Colonic mucosa (tissue), 4 donors: Measurements from ENCODE around the gene TCIRG1. TPM values are rescaled to one million over a fixed set of nuclear protein-coding genes. Genes with fewer than 3 reads are reported as not detected.

Experiments used
- DNase-seq: peaks from one replicate; pipeline ENCODE4 v3.0.0-alpha.2; 2020
- H3K27ac ChIP-seq: fragments of 200-600 bp; one replicate; pipeline ENCODE4 v1.8.0; 2021
- H3K27me3 ChIP-seq: fragments of 200-600 bp; one replicate; pipeline ENCODE4 v1.8.0; 2021
- H3K36me3 ChIP-seq: fragments of 200-600 bp; one replicate; pipeline ENCODE4 v1.8.0; 2021
- H3K4me1 ChIP-seq: fragments of 200-600 bp; one replicate; pipeline ENCODE4 v1.8.0; 2021; ENCODE audit warnings: mild to moderate bottlenecking
- H3K4me3 ChIP-seq: fragments of 200-600 bp; one replicate; pipeline ENCODE4 v1.8.0; 2021
- H3K9ac ChIP-seq, 2 donors: one replicate each; pipeline ENCODE4 v1.7.0; 2013; ENCODE audit warnings: control low read depth in 2 of 2, low read depth in 2 of 2, low read length in 2 of 2
- H3K9me3 ChIP-seq: fragments of 200-600 bp; one replicate; pipeline ENCODE4 v1.8.0; 2021
- intact Hi-C: fragments of 100-400 bp; cut with DNase I; formaldehyde crosslinking; loops from one replicate; pipeline ENCODE4 v1.14.1; 2022
- total RNA-seq, 2 donors: library from RNA; stranded (reverse); fragmentation: NEBNext Ultra II Directional in 1 of 2; extraction: Animal tissue kit (Norgen Biotek cat#: 25700) in 1 of 2; gene quantifications; one replicate each; pipeline ENCODE4 v1.2.1, GENCODE V29; 2021
- TF ChIP-seq, protein P1 (sequence below): fragments of 200-600 bp; IDR thresholded peaks from one replicate; pipeline ENCODE4 v1.8.0; 2022; ENCODE audit warnings: antibody characterized with exemption, mild to moderate bottlenecking
- donor health status: healthy.
- donor health status: DM: no; HTN: no; CAD: no.
- donor health status: DM: no; HTN: no; CAD: no.

TCIRG1 gene
- total RNA-seq, 2 donors from 2014 or later, result 133 to 246 TPM

DNA sequence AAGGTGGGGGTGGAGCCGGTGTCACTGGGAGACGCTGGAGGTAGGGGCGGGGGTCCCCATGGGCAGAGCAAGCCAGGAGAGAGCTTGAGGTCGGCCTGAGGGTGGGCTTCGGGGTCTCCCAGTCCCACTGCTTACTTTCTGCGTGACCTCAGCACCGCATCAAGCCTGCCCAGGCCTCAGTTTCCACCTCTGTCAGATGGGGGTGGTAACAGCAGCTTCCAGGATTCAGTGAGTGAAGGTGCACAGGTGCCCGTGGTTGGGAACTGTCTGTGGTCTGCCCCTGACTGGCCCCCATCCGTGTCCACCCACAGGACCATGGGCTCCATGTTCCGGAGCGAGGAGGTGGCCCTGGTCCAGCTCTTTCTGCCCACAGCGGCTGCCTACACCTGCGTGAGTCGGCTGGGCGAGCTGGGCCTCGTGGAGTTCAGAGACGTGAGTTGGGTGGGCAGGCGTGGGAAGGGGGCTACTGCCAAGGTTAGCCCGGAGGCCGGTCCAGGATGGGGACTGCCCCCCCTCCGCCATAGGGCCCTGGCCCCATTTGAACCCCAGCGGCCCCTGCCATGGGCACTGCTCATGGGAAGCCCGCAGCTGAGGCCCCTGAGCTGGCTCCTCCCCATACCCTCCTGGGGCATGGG lies 2.2 kb downstream of the TCIRG1 start:
- Histone ChIP-seq H3K36me3 (peaks cover 17% of the 10 kb centered on the region), H3K9ac (peak overlapping the region; percentile 87 to 92), H3K4me3 (peak overlapping the region; percentile 86), H3K4me1 (peaks cover 18% of the 10 kb centered on the region), H3K9me3 (no peaks in the 10 kb centered on the region), H3K27ac (peak overlapping the region; percentile 70), H3K27me3 (no peaks in the 10 kb centered on the region)
- DNase-seq, result peak; percentile 21
- TF ChIP-seq, protein P1, sequence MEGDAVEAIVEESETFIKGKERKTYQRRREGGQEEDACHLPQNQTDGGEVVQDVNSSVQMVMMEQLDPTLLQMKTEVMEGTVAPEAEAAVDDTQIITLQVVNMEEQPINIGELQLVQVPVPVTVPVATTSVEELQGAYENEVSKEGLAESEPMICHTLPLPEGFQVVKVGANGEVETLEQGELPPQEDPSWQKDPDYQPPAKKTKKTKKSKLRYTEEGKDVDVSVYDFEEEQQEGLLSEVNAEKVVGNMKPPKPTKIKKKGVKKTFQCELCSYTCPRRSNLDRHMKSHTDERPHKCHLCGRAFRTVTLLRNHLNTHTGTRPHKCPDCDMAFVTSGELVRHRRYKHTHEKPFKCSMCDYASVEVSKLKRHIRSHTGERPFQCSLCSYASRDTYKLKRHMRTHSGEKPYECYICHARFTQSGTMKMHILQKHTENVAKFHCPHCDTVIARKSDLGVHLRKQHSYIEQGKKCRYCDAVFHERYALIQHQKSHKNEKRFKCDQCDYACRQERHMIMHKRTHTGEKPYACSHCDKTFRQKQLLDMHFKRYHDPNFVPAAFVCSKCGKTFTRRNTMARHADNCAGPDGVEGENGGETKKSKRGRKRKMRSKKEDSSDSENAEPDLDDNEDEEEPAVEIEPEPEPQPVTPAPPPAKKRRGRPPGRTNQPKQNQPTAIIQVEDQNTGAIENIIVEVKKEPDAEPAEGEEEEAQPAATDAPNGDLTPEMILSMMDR, result no peak
- intact Hi-C loops, result loop anchor here (10.0 kb wide), 1 partner anchor 164 kb away; no protein-coding TSS in a partner anchor

DNA sequence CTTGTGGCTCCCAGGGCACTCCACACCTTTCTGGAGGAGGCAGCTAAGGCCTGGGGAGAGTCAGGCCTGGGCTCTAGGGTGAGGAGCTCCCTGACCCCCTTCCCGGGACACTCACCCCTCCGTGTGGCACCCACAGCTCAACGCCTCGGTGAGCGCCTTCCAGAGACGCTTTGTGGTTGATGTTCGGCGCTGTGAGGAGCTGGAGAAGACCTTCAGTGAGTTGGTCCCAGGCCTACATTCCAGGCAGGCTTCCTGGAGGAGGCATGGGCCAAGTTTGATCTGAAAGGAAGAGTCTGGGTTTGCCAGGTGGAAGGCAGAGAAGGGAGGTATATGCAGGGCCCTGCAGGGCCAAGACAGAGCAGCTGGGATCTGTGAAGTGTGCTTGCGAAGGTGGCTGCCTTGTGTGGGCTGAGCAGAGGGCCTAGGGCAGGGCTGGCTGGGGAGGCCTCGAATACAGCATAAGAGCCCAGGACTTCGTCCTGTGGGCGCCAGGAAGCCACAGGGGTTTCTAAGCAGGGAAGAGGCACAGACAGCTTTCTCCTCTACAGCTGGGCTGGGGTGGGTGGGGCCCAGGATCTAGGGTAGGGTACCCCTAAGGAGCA lies 2.9 kb downstream of the TCIRG1 start:
- intact Hi-C loops, result loop anchor here (10.0 kb wide), 1 partner anchor 163 kb away; no protein-coding TSS in a partner anchor
- Histone ChIP-seq H3K27me3 (no peaks in the 10 kb centered on the region), H3K4me3 (no peak overlapping the region), H3K9ac (no peak overlapping the region), H3K27ac (no peak overlapping the region), H3K36me3 (peaks cover 18% of the 10 kb centered on the region), H3K4me1 (peaks cover 18% of the 10 kb centered on the region), H3K9me3 (no peaks in the 10 kb centered on the region)
- no peak for DNase-seq
- TF ChIP-seq, protein P1, result no peak

DNA sequence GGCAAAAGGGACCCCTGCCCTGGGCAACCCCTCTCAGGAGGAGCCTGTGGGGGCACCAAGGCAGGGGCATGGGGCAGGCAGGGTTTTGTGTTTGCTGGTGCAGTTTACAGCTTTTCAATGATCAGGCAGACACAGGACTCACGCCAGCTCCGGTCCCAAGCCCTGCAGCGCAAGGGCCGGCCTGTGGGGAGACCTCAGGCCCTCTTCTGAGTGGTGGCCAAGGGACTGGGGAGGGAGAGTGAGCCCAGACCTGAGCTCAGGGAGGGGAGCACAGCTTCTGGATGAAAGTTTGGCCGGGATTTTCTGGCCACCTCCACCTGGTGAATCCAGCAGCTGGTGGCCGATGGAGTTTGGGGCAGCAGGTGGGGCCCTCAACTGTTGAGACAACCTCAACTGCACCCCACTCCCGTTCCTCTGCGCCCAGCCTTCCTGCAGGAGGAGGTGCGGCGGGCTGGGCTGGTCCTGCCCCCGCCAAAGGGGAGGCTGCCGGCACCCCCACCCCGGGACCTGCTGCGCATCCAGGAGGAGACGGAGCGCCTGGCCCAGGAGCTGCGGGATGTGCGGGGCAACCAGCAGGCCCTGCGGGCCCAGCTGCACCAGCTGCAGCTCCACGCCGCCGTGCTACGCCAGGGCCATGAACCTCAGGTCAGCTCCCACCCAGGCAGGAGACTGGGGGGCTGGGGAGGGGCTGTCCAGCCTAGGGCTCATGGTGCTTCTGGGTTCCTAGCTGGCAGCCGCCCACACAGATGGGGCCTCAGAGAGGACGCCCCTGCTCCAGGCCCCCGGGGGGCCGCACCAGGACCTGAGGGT lies 3.6 kb downstream of the TCIRG1 start:
- H3K9ac ChIP-seq, result peak overlapping the region in 1 of 2 donors; percentile 24
- TF ChIP-seq, protein P1, result no peak
- H3K4me1 ChIP-seq, result peaks cover 18% of the 10 kb centered on the region
- peaks cover 18% of the 10 kb centered on the region for H3K36me3 ChIP-seq
- H3K27me3 ChIP-seq, result no peaks in the 10 kb centered on the region
- no peaks in the 10 kb centered on the region for H3K9me3 ChIP-seq
- intact Hi-C loops, result loop anchor here (10.0 kb wide), 1 partner anchor 162 kb away; no protein-coding TSS in a partner anchor
- H3K27ac ChIP-seq, result no peak overlapping the region
- no peak overlapping the region for H3K4me3 ChIP-seq
- DNase-seq, result no peak

DNA sequence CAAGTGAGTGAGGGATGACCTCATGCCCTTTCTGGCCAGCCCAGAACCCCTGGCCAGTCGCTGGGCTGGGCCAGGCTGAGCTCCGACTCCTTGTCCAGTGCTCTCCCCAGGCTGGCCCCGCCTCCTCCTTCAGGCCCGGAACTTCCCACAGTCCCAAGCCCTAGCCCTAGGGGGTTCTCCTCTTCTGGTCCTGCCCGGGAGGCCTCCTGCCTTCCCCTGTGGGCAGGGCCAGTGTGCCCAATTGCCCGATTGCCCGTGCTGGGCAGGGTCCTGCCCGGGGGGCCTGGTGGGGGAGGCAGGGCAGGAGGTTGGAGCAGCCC lies 4.2 kb downstream of the TCIRG1 start:
- TF ChIP-seq, protein P1, result no peak
- Histone ChIP-seq H3K27me3 (no peaks in the 10 kb centered on the region), H3K4me3 (no peak overlapping the region), H3K4me1 (peaks cover 16% of the 10 kb centered on the region), H3K9me3 (no peaks in the 10 kb centered on the region), H3K9ac (peak overlapping the region in 1 of 2 donors; percentile 24), H3K36me3 (peaks cover 18% of the 10 kb centered on the region), H3K27ac (no peak overlapping the region)
- DNase-seq, result no peak
- intact Hi-C loops, result loop anchor here (10.0 kb wide), 1 partner anchor 162 kb away; no protein-coding TSS in a partner anchor

DNA sequence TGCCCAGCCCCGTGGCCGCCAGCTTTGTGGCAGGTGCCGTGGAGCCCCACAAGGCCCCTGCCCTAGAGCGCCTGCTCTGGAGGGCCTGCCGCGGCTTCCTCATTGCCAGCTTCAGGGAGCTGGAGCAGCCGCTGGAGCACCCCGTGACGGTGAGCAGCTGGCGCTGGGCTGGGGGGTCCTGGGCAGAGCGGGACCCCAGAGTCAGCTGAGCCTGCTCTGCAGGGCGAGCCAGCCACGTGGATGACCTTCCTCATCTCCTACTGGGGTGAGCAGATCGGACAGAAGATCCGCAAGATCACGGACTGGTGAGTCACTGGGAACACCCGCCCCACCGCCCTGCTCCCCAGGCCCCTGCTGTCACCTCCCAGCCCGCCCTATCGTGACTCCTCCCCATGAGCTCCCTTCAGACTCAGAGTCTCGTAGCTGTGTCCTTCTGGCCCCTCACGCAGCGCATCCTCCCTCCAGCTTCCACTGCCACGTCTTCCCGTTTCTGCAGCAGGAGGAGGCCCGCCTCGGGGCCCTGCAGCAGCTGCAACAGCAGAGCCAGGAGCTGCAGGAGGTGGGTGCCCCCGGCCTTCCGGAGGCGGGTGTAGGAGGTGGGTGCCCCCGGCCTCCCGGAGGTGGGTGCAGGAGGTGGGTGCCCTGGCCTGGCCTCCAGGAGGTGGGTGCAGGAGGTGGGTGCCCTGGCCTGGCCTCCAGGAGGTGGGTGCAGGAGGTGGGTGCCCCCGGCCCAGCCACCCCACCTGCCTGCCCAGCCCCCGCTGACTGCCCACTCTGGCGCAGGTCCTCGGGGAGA lies 4.7 kb downstream of the TCIRG1 start:
- H3K27ac ChIP-seq, result no peak overlapping the region
- intact Hi-C loops, result loop anchor here (10.0 kb wide), 1 partner anchor 161 kb away; no protein-coding TSS in a partner anchor
- TF ChIP-seq, protein P1, result no peak
- H3K4me3 ChIP-seq, result no peak overlapping the region
- H3K27me3 ChIP-seq, result no peaks in the 10 kb centered on the region
- H3K36me3 ChIP-seq, result peaks cover 18% of the 10 kb centered on the region
- no peak for DNase-seq
- peaks cover 10% of the 10 kb centered on the region for H3K4me1 ChIP-seq
- H3K9ac ChIP-seq, result peak overlapping the region in 1 of 2 donors; percentile 24
- no peaks in the 10 kb centered on the region for H3K9me3 ChIP-seq
